Osteoblast (primary cell): ENCODE data around the gene SNX10. TPM values are rescaled to one million over a fixed set of nuclear protein-coding genes. Genes with fewer than 3 reads are reported as not detected.

Experiments used
- DNase-seq: peaks from one replicate; pipeline ENCODE4 v3.0.0; 2011; ENCODE audit warnings: low spot score, mixed read lengths; ENCODE audit not compliant: insufficient read length; ENCODE audit errors: missing footprints
- H2AFZ ChIP-seq: 2 replicates; pipeline ENCODE4 v1.6.0; 2011; ENCODE audit warnings: mild to moderate bottlenecking, low read length
- H3K27ac ChIP-seq: 2 replicates; pipeline ENCODE4 v1.5.1; 2011; ENCODE audit warnings: mild to moderate bottlenecking, low read depth, low read length, moderate library complexity
- H3K27me3 ChIP-seq: 2 replicates; pipeline ENCODE4 v1.6.0; 2012; ENCODE audit warnings: mild to moderate bottlenecking, control low read depth, inconsistent platforms, low read length, moderate library complexity; ENCODE audit not compliant: insufficient read depth
- H3K36me3 ChIP-seq: 2 replicates; pipeline ENCODE4 v1.5.1; 2011; ENCODE audit warnings: mild to moderate bottlenecking, low read length, control low read depth, moderate library complexity; ENCODE audit not compliant: insufficient read depth
- H3K4me1 ChIP-seq: 2 replicates; pipeline ENCODE4 v1.5.1; 2011; ENCODE audit warnings: mild to moderate bottlenecking, low read length, control low read depth, moderate library complexity; ENCODE audit not compliant: insufficient read depth
- H3K4me2 ChIP-seq: 2 replicates; pipeline ENCODE4 v1.6.0; 2011; ENCODE audit warnings: mild to moderate bottlenecking, low read length; ENCODE audit not compliant: insufficient read depth
- H3K4me3 ChIP-seq: fragments of 200-600 bp; sonication (generic); 3 replicates; pipeline ENCODE4 v1.5.1; 2012; ENCODE audit warnings: mild to moderate bottlenecking, low read length, inconsistent platforms; ENCODE audit not compliant: insufficient read depth
- H3K79me2 ChIP-seq: 2 replicates; pipeline ENCODE4 v1.6.0; 2012; ENCODE audit warnings: mild to moderate bottlenecking, low read length, control low read depth, inconsistent platforms; ENCODE audit not compliant: insufficient read depth
- H3K9me3 ChIP-seq: 2 replicates; pipeline ENCODE4 v1.5.1; 2011; ENCODE audit warnings: low read depth, low read length, control low read depth
- H4K20me1 ChIP-seq: 2 replicates; pipeline ENCODE4 v1.6.0; 2012; ENCODE audit warnings: mild to moderate bottlenecking, low read length, control low read depth; ENCODE audit not compliant: insufficient read depth
- CTCF ChIP-seq: IDR thresholded peaks from 2 replicates; pipeline ENCODE4 v1.5.1; 2011; ENCODE audit warnings: mild to moderate bottlenecking, low read depth, low read length, moderate library complexity; ENCODE audit errors: extremely low read depth
- total RNA-seq: library from RNA; depleted of rRNA; stranded (reverse); fragments of >200 nt; gene quantifications from 2 replicates; pipeline ENCODE4 v1.2.3, GENCODE V29; 2012

SNX10 gene
- total RNA-seq, 1 donor = 0.72 TPM

GRCh38 chr7:26332698-26333097 is 41.0 kb downstream of the SNX10 start:
- no peaks in the 10 kb centered on the region for H3K27me3 ChIP-seq
- no peak for TF ChIP-seq CTCF
- no peak for DNase-seq
- H3K79me2 ChIP-seq = no peaks in the 10 kb centered on the region
- no peaks in the 10 kb centered on the region for H3K4me1 ChIP-seq
- no peak overlapping the region for H3K4me3 ChIP-seq
- H3K9me3 ChIP-seq = no peaks in the 10 kb centered on the region
- H2AFZ ChIP-seq = no peak overlapping the region
- no peak overlapping the region for H3K27ac ChIP-seq
- no peaks in the 10 kb centered on the region for H3K36me3 ChIP-seq
- H3K4me2 ChIP-seq = no peak overlapping the region
- H4K20me1 ChIP-seq = no peaks in the 10 kb centered on the region

GRCh38 chr7:26334166-26334859 is 42.7 kb downstream of the SNX10 start:
- Histone ChIP-seq H3K4me3 (no peak overlapping the region), H4K20me1 (no peaks in the 10 kb centered on the region)
- no peak for TF ChIP-seq CTCF

GRCh38 chr7:26337232-26337865 is 45.7 kb downstream of the SNX10 start:
- no peaks in the 10 kb centered on the region for H3K79me2 ChIP-seq
- H3K27me3 ChIP-seq = no peaks in the 10 kb centered on the region
- H3K4me2 ChIP-seq = no peak overlapping the region
- no peak for DNase-seq
- no peaks in the 10 kb centered on the region for H3K36me3 ChIP-seq
- no peak overlapping the region for H3K27ac ChIP-seq
- no peak overlapping the region for H3K4me3 ChIP-seq
- no peaks in the 10 kb centered on the region for H3K9me3 ChIP-seq
- no peaks in the 10 kb centered on the region for H3K4me1 ChIP-seq
- H2AFZ ChIP-seq = no peak overlapping the region
- no peaks in the 10 kb centered on the region for H4K20me1 ChIP-seq
- no peak for TF ChIP-seq CTCF

More at GRCh38 chr7:26334166-26334859, 42.7 kb downstream of the SNX10 start:
- no peaks in the 10 kb centered on the region for H3K27me3 ChIP-seq
- no peaks in the 10 kb centered on the region for H3K4me1 ChIP-seq
- no peaks in the 10 kb centered on the region for H3K9me3 ChIP-seq
- no peak for DNase-seq
- no peak overlapping the region for H2AFZ ChIP-seq
- no peaks in the 10 kb centered on the region for H3K79me2 ChIP-seq
- no peaks in the 10 kb centered on the region for H3K36me3 ChIP-seq
- H3K4me2 ChIP-seq = no peak overlapping the region
- H3K27ac ChIP-seq = no peak overlapping the region

GRCh38 chr7:26340476-26341018 is 48.9 kb downstream of the SNX10 start:
- H3K79me2 ChIP-seq = no peaks in the 10 kb centered on the region
- H3K4me3 ChIP-seq = no peak overlapping the region
- no peak overlapping the region for H3K27ac ChIP-seq
- H3K4me2 ChIP-seq = no peak overlapping the region
- H3K4me1 ChIP-seq = no peaks in the 10 kb centered on the region
- no peaks in the 10 kb centered on the region for H3K27me3 ChIP-seq
- DNase-seq = no peak
- H2AFZ ChIP-seq = no peak overlapping the region
- no peaks in the 10 kb centered on the region for H4K20me1 ChIP-seq
- no peaks in the 10 kb centered on the region for H3K9me3 ChIP-seq
- TF ChIP-seq CTCF = no peak
- no peaks in the 10 kb centered on the region for H3K36me3 ChIP-seq
